ENCODE measurements around the gene JADE2.

Gene JADE2

DNA sequence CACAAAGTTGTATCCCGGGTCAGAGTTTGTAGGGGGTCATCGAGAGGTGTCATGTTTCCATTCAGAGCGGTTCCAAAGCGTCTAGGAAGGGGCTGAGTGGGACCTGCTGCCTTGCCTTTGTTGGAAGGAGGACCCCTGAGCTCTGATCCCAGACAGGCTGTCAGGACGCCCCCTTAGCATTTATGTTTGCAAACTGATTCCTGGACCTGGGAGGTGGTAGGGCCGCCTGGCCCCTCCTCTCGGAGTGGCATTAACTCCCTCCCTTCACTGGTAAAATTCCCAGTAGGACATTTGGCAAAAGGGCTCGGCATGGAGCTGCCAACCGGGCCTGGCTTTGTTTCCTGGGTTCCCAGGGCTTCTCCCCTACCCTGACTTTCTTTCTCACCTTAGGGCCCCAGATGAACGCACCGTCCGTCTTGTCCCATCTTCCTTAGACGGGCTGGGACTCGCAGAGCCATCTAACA, 2.5 kb downstream of the JADE2 start (continued):
- TF ChIP-seq, protein P1, sequence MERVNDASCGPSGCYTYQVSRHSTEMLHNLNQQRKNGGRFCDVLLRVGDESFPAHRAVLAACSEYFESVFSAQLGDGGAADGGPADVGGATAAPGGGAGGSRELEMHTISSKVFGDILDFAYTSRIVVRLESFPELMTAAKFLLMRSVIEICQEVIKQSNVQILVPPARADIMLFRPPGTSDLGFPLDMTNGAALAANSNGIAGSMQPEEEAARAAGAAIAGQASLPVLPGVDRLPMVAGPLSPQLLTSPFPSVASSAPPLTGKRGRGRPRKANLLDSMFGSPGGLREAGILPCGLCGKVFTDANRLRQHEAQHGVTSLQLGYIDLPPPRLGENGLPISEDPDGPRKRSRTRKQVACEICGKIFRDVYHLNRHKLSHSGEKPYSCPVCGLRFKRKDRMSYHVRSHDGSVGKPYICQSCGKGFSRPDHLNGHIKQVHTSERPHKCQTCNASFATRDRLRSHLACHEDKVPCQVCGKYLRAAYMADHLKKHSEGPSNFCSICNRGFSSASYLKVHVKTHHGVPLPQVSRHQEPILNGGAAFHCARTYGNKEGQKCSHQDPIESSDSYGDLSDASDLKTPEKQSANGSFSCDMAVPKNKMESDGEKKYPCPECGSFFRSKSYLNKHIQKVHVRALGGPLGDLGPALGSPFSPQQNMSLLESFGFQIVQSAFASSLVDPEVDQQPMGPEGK (CRISPR knock-in tag; IDR thresholded peaks at IDR 0.05; ENCODE audit: borderline replicate concordance) = no peak
- TF ChIP-seq RARB (CRISPR knock-in tag; IDR thresholded peaks at IDR 0.05) = no peak
- TF ChIP-seq ZNF70 (CRISPR knock-in tag; IDR thresholded peaks at IDR 0.05) = no peak
- no peak for TF ChIP-seq ZNF565 (CRISPR knock-in tag; conservative IDR thresholded peaks at IDR 0.05; ENCODE audit: low read depth)
- no peak for TF ChIP-seq ZC3H10 (CRISPR knock-in tag; IDR thresholded peaks at IDR 0.05)
- no peak for TF ChIP-seq ARNTL (CRISPR knock-in tag; IDR thresholded peaks at IDR 0.05; ENCODE audit: borderline replicate concordance, low read depth)
- TF ChIP-seq TCF4 (CRISPR knock-in tag; IDR thresholded peaks at IDR 0.05; ENCODE audit: borderline replicate concordance) = no peak
- TF ChIP-seq ESRRG (CRISPR knock-in tag; IDR thresholded peaks at IDR 0.05) = no peak

DNA sequence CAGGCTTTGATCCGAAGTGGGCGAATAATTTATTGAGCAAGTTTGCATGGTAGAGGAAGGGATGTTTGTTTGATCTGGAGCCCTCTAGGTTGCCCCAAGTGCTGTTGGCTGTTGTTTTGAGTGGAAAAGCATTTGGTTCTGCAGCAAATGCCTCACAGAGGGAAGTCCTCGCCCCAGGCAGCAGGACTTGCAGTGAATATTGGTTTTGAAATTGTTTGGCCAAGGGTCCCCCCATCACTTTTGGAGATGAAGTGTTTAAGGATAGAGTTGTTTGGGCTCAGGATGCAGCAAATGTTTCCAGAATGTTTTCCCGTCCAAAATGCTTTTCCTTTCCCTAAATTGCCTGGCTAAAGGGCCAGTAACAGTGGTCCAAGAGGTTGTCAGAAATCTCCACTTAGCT, 3.1 kb downstream of the JADE2 start:
- TF ChIP-seq CSDC2 (CRISPR knock-in tag; IDR thresholded peaks at IDR 0.05) (no peak), GLIS3 (CRISPR knock-in tag; IDR thresholded peaks at IDR 0.05) (no peak), RARB (CRISPR knock-in tag; IDR thresholded peaks at IDR 0.05) (no peak), ESRRG (CRISPR knock-in tag; IDR thresholded peaks at IDR 0.05) (no peak), TOX (CRISPR knock-in tag; IDR thresholded peaks at IDR 0.05; ENCODE audit: borderline replicate concordance) (no peak), BACH2 (CRISPR knock-in tag; IDR thresholded peaks at IDR 0.05; ENCODE audit: borderline replicate concordance) (no peak), PPARA (CRISPR knock-in tag; IDR thresholded peaks at IDR 0.05; ENCODE audit: borderline replicate concordance) (no peak), ZC3H10 (CRISPR knock-in tag; IDR thresholded peaks at IDR 0.05) (no peak), ARNTL (CRISPR knock-in tag; IDR thresholded peaks at IDR 0.05; ENCODE audit: borderline replicate concordance, low read depth) (no peak), OSR1 (CRISPR knock-in tag; IDR thresholded peaks at IDR 0.05) (no peak), SNAI2 (CRISPR knock-in tag; IDR thresholded peaks at IDR 0.05) (no peak), ZNF8 (CRISPR knock-in tag; IDR thresholded peaks at IDR 0.05) (no peak), ZFP30 (CRISPR knock-in tag; IDR thresholded peaks at IDR 0.05) (no peak)
- TF ChIP-seq, protein P2, sequence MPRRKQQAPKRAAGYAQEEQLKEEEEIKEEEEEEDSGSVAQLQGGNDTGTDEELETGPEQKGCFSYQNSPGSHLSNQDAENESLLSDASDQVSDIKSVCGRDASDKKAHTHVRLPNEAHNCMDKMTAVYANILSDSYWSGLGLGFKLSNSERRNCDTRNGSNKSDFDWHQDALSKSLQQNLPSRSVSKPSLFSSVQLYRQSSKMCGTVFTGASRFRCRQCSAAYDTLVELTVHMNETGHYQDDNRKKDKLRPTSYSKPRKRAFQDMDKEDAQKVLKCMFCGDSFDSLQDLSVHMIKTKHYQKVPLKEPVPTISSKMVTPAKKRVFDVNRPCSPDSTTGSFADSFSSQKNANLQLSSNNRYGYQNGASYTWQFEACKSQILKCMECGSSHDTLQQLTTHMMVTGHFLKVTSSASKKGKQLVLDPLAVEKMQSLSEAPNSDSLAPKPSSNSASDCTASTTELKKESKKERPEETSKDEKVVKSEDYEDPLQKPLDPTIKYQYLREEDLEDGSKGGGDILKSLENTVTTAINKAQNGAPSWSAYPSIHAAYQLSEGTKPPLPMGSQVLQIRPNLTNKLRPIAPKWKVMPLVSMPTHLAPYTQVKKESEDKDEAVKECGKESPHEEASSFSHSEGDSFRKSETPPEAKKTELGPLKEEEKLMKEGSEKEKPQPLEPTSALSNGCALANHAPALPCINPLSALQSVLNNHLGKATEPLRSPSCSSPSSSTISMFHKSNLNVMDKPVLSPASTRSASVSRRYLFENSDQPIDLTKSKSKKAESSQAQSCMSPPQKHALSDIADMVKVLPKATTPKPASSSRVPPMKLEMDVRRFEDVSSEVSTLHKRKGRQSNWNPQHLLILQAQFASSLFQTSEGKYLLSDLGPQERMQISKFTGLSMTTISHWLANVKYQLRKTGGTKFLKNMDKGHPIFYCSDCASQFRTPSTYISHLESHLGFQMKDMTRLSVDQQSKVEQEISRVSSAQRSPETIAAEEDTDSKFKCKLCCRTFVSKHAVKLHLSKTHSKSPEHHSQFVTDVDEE (CRISPR knock-in tag; IDR thresholded peaks at IDR 0.05) = no peak
- TF ChIP-seq, protein P3, sequence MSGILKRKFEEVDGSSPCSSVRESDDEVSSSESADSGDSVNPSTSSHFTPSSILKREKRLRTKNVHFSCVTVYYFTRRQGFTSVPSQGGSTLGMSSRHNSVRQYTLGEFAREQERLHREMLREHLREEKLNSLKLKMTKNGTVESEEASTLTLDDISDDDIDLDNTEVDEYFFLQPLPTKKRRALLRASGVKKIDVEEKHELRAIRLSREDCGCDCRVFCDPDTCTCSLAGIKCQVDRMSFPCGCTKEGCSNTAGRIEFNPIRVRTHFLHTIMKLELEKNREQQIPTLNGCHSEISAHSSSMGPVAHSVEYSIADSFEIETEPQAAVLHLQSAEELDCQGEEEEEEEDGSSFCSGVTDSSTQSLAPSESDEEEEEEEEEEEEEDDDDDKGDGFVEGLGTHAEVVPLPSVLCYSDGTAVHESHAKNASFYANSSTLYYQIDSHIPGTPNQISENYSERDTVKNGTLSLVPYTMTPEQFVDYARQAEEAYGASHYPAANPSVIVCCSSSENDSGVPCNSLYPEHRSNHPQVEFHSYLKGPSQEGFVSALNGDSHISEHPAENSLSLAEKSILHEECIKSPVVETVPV (CRISPR knock-in tag; IDR thresholded peaks at IDR 0.05) = no peak
- TF ChIP-seq, protein P4, sequence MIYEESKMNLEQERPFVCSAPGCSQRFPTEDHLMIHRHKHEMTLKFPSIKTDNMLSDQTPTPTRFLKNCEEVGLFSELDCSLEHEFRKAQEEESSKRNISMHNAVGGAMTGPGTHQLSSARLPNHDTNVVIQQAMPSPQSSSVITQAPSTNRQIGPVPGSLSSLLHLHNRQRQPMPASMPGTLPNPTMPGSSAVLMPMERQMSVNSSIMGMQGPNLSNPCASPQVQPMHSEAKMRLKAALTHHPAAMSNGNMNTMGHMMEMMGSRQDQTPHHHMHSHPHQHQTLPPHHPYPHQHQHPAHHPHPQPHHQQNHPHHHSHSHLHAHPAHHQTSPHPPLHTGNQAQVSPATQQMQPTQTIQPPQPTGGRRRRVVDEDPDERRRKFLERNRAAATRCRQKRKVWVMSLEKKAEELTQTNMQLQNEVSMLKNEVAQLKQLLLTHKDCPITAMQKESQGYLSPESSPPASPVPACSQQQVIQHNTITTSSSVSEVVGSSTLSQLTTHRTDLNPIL (CRISPR knock-in tag; IDR thresholded peaks at IDR 0.05; ENCODE audit: low read depth) = no peak
- TF ChIP-seq, protein P5, sequence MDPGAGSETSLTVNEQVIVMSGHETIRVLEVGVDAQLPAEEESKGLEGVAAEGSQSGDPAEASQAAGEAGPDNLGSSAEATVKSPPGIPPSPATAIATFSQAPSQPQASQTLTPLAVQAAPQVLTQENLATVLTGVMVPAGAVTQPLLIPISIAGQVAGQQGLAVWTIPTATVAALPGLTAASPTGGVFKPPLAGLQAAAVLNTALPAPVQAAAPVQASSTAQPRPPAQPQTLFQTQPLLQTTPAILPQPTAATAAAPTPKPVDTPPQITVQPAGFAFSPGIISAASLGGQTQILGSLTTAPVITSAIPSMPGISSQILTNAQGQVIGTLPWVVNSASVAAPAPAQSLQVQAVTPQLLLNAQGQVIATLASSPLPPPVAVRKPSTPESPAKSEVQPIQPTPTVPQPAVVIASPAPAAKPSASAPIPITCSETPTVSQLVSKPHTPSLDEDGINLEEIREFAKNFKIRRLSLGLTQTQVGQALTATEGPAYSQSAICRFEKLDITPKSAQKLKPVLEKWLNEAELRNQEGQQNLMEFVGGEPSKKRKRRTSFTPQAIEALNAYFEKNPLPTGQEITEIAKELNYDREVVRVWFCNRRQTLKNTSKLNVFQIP (CRISPR knock-in tag; IDR thresholded peaks at IDR 0.05; ENCODE audit: borderline replicate concordance, low read depth) = no peak
- TF ChIP-seq, protein P1 (CRISPR knock-in tag; IDR thresholded peaks at IDR 0.05; ENCODE audit: borderline replicate concordance) = no peak
- no peak for ATAC-seq

All from SK-N-SH treated with all-trans-retinoic acid at 6 μM for 48 hours (cell line).